ENCODE data around the gene LZTS2.
A peak's percentile ranks its signal among the peaks of the same experiment; 100 is the strongest.

The LZTS2 gene

DNA sequence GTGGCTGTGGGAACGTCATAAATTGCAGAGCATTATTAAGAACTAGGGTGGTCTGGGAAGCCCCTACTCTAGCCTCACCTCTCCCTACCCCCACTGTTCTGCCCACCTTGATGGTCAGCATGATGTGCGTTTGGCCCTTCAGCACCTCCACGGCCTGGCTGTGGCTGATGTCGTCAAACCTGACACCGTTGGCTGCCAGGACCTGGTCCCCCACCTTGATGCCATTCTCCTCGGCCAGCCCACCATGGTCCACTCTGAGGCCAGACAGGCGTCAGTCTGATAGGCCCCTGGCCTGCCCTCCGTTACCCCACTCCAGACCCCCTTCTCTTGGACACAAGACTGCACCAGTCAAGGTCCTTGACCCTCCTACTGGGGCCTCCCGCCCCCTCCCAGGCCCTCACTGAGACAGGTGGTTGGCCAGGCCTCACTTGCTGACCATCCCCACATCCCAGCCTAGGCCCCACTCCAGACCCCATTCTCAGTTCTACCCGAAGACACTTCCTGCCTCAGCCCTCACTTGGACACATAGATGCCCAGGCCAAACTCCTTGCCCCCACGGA is 22.2 kb downstream of the LZTS2 start:
- no peak overlapping the region for H3K4me3 ChIP-seq (ENCODE audit: low read length)
- TF ChIP-seq, protein P1, sequence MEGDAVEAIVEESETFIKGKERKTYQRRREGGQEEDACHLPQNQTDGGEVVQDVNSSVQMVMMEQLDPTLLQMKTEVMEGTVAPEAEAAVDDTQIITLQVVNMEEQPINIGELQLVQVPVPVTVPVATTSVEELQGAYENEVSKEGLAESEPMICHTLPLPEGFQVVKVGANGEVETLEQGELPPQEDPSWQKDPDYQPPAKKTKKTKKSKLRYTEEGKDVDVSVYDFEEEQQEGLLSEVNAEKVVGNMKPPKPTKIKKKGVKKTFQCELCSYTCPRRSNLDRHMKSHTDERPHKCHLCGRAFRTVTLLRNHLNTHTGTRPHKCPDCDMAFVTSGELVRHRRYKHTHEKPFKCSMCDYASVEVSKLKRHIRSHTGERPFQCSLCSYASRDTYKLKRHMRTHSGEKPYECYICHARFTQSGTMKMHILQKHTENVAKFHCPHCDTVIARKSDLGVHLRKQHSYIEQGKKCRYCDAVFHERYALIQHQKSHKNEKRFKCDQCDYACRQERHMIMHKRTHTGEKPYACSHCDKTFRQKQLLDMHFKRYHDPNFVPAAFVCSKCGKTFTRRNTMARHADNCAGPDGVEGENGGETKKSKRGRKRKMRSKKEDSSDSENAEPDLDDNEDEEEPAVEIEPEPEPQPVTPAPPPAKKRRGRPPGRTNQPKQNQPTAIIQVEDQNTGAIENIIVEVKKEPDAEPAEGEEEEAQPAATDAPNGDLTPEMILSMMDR (IDR thresholded peaks at IDR 0.05; ENCODE audit: insufficient read depth, low read depth, low read length, missing control alignments) = no peak
- DNase-seq (ENCODE audit: low read depth) = no peak

DNA sequence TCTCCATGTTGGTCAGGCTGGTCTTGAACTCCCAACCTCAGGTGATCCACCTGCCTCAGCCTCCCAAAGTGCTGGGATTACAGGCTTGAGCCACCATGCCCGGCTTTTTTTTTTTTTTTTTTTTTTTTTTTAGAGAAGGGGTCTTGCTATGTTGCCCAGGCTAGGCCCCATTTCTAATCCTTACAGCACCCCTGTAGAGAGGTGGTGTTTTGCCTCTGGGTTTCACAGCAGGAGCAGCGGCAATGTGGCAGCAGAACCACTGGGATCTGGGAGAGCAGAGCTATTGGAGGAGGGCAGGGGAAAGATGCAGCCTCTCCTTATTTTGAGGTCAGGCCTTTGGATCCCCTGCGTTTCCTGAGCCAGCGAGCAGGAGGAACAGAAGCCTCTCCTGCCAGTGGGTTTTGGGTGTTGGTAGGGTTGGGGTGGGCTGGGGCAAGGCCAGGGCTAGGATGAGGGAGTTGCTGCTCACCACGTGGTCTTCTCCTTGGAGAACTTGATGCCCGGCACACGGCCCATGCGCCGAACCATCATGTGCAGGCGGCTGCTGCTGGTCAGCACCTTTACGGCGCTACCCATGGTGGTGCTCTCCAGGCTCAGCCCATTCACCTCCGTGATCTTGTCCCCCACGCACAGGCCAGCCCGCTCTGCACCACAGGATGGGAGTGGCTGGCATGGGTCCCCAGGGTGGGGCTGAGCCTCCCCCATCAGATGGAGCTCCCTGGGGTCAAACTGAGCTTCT is 23.5 kb downstream of the LZTS2 start:
- TF ChIP-seq, protein P1 (IDR thresholded peaks at IDR 0.05; ENCODE audit: insufficient read depth, low read depth, low read length, missing control alignments) = no peak
- no peak for DNase-seq (ENCODE audit: low read depth)
- H3K4me3 ChIP-seq (ENCODE audit: low read length) = no peak overlapping the region

DNA sequence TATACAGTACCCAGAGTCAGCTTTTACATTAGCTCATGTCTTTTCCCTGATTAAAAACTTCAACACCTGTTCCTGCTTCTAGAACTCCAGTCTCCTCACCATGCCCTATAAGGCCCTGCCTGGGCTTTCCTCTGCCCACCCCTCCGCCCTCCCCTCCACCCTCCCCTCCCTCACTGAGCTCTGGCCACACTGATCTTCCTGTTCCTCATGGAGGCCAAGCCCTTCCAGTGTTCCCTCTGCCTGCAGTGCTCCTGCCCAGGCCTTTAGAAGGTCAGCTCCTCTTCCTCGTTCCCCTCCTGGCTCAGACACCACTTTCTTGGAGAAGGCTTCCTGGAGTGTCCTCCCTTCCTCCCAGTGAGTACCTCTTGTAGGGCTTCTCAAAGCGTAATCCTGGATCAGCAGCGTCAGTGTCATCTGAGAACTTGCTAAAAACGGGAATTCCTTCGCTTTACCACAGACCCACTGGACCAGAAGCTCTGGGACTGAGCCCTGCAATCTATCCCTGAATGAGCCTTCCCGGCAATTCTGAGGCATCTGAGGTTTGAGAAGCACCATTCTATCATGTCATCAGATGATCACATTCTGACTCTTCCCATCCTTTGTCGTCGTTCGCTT is 27.6 kb downstream of the LZTS2 start:
- TF ChIP-seq, protein P1 (IDR thresholded peaks at IDR 0.05; ENCODE audit: insufficient read depth, low read depth, low read length, missing control alignments) = no peak
- H3K4me3 ChIP-seq (ENCODE audit: low read length) = no peak overlapping the region
- DNase-seq (ENCODE audit: low read depth) = no peak

DNA sequence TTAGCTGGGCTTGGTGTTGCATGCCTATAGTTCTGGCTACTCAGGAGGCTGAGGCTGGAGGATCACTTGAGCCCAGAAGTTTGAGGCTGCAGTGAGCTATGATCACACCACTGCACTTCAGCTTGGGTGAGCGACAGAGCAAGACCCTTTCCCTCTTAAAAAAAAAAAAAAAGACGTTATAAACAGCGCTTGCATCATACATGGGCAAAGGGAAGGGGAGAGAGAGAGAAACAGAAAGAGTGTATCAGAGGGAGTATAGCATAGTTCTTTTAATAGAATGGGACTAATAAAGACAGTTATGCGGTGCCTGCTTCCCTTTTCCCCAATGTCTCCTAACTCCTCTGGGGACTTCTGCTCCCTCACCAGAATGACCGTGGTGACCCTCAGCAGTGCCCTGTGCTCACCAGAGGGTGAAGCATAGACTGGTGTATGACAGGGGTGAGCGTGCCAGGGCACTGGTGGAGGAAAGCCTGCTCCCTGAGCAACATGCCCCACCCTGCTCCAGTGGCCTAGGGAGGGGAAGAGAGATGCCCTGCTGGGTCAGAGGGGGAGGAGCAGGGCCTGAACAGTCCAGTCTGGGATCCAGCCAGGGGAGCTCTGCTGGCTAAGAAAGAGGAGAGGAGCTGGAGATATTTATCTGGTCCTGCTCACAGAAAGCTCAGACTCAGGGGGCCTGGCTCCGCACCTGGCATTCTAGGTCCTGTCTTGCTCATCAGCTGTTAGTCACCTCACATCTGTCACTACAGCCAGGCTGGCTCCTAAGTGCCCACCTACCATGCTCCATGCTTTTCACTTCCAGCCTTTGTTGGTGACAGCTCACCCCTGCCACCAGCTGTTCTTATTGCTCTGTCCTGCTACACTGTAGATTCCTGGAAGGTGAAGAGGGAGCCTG is 29.1 kb downstream of the LZTS2 start:
- TF ChIP-seq, protein P1 (IDR thresholded peaks at IDR 0.05; ENCODE audit: insufficient read depth, low read depth, low read length, missing control alignments) = no peak
- no peak for DNase-seq (ENCODE audit: low read depth)
- no peak overlapping the region for H3K4me3 ChIP-seq (ENCODE audit: low read length)

DNA sequence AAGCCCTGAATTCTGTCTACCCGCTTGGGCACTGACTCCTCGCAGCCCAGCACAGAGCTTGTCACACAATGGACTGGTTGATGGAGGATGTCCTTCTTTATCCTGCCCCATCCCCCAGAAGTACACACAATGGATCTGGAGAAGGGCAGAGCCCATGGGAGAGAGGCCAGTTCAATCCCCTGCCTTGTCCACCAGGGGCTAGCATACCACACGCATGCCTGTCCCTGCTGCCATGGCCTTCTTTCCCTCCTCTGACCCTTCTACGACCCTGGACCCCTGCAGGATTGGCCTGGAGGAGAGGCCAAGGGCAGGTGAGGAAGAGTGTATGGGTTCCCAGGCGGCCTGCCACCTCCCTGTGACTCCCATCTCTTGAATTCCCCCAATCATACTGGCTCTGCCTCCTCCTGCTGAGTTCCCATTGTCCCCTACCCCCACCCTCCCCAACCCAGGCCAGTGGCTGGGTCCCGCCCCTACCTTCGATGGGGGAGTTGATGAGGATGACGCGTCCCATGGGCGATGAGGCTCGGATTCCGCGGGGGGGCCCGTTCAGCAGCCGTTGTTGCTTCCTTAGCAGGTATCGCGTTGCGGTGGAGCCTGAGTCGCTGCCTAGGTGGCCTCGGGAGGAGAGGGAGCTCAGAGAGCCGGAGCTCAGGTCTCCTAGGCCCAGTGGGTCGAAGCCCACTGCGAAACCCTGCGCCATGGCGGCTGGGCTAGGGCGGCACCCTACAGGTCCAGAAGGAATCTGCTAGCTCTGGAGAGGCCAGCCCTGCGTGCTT is 30.1 kb downstream of the LZTS2 start:
- DNase-seq (ENCODE audit: low read depth) = no peak
- no peak overlapping the region for H3K4me3 ChIP-seq (ENCODE audit: low read length)
- TF ChIP-seq, protein P1 (IDR thresholded peaks at IDR 0.05; ENCODE audit: insufficient read depth, low read depth, low read length, missing control alignments) = peak; percentile 6

DNA sequence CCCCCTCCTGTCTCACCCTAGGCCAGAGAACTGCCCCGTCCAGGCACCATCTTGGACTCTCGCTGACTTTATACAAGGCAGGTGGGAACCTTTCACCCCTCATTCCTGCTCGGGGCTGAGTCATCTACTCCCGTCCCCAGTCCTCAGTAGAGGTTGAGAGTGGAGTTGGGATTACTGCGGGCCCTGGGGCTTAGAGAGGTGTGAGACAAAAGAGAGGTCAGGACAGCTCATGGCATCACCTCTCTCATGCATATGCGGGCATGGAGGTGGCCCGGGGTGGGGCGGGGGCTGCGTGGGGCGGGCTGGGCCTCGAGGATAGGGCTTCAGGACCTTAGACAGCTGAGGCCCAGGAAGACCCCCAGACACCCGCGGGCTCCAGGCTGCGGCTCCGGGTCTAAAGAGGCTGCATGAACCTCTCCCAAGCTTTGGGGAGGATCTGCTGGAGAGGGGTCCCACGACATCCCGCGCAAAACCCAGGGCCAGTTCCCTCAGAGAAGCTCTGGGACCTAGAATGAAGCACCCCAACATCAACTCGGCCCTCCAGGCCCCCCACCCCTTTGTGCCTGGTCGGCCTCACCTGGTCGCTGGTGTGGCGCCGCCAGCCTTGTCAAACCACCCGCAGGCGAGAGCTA is 31.0 kb downstream of the LZTS2 start:
- TF ChIP-seq, protein P1 (IDR thresholded peaks at IDR 0.05; ENCODE audit: insufficient read depth, low read depth, low read length, missing control alignments) = no peak
- peak; percentile 21 for DNase-seq (ENCODE audit: low read depth)
- peak overlapping the region; percentile 71 for H3K4me3 ChIP-seq (ENCODE audit: low read length)
